Endothelial cell of umbilical vein (primary cell): ENCODE data around the gene SUFU. TPM values are rescaled to one million over a fixed set of nuclear protein-coding genes. Genes with fewer than 3 reads are reported as not detected.

Source experiments
- BruUV-seq: library from RNA; stranded (reverse); fragments of 400-500 nt; replicated peaks from 2 replicates; lab custom pipeline; 2021; lab: Mats Ljungman, UMichigan
- CTCF ChIA-PET: fragments of 300-600, 350-600 bp; sonication (Branson Sonifier 250); formaldehyde crosslinking; loops from one replicate; lab custom pipeline; 2021; ENCODE audit warnings: antibody characterized with exemption, inconsistent platforms; lab: Charles Lee
- POLR2A ChIA-PET: fragments of 300-600, 350-600 bp; sonication (Branson Sonifier 250); formaldehyde crosslinking; loops from one replicate; lab custom pipeline; 2021; ENCODE audit warnings: antibody characterized with exemption, inconsistent platforms; lab: Charles Lee
- DNase-seq: peaks from one replicate; pipeline ENCODE4 v3.0.0-alpha.2; 2011; ENCODE audit warnings: low read depth, low spot score
- FAIRE-seq: peaks from 2 replicates; lab custom pipeline; 2011; peaks lifted over from hg19 to GRCh38; lab: Jason Lieb, UNC
- H2AFZ ChIP-seq: 2 replicates; pipeline ENCODE4 v1.6.0; 2012; ENCODE audit warnings: low read depth, low read length, control low read depth, inconsistent platforms
- H3K27ac ChIP-seq: 2 replicates; pipeline ENCODE4 v1.5.1; 2011; ENCODE audit warnings: low read depth, mild to moderate bottlenecking, control low read depth, low read length, moderate library complexity; ENCODE audit not compliant: insufficient read depth
- H3K27me3 ChIP-seq, 2 experiments: 2 replicates each; pipeline versions ENCODE4 v1.6.0 to v1.6.1; 2011; ENCODE audit warnings: low read length in 2 of 2, mixed read lengths in 1 of 2; ENCODE audit not compliant: control insufficient read depth in 2 of 2, insufficient read depth in 2 of 2
- H3K36me3 ChIP-seq, 2 experiments: 2 replicates in 1 of 2; 3 replicates in 1 of 2; pipeline ENCODE4 v1.5.1; 2011; ENCODE audit warnings: low read length in 2 of 2, mild to moderate bottlenecking in 1 of 2, moderate library complexity in 1 of 2; ENCODE audit not compliant: control insufficient read depth in 2 of 2, insufficient read depth in 2 of 2; ENCODE audit errors: extremely low read depth in 1 of 2
- H3K4me1 ChIP-seq: 3 replicates; pipeline ENCODE4 v1.5.1; 2011; ENCODE audit warnings: mild to moderate bottlenecking, low read length; ENCODE audit not compliant: control insufficient read depth, insufficient read depth; ENCODE audit errors: extremely low read depth
- H3K4me2 ChIP-seq: 2 replicates; pipeline ENCODE4 v1.6.1; 2011; ENCODE audit warnings: low read length, control low read depth, mixed read lengths; ENCODE audit not compliant: insufficient read depth
- H3K4me3 ChIP-seq, 3 experiments: fragments of 200-600 bp in 1 of 3; sonication (generic), shearing (Covaris generic) in 1 of 3; replicated peaks in 1 of 3; 2 replicates each; pipeline ENCODE4 v1.5.1; 2011 to 2016; ENCODE audit warnings: control low read depth in 3 of 3, low read length in 3 of 3, mild to moderate bottlenecking in 2 of 3, inconsistent platforms in 1 of 3, low read depth in 1 of 3, moderate library complexity in 1 of 3; ENCODE audit not compliant: insufficient read depth in 1 of 3
- H3K79me2 ChIP-seq: 2 replicates; pipeline ENCODE4 v1.6.0; 2012; ENCODE audit warnings: low read length, inconsistent platforms; ENCODE audit not compliant: control insufficient read depth, insufficient read depth
- H3K9ac ChIP-seq: replicated peaks from 2 replicates; pipeline ENCODE3; 2011; ENCODE audit warnings: low read length, control low read depth; ENCODE audit not compliant: insufficient read depth; ENCODE audit errors: extremely low read depth
- H3K9me1 ChIP-seq: replicated peaks from 3 replicates; pipeline ENCODE4 v1.6.0; 2011; ENCODE audit warnings: mild to moderate bottlenecking, low read length; ENCODE audit not compliant: control insufficient read depth, insufficient read depth; ENCODE audit errors: extremely low read depth
- H3K9me3 ChIP-seq: replicated peaks from 2 replicates; pipeline ENCODE4 v1.5.1; 2012; ENCODE audit warnings: low read length, inconsistent platforms; ENCODE audit not compliant: control insufficient read depth, insufficient read depth
- H4K20me1 ChIP-seq: replicated peaks from 2 replicates; pipeline ENCODE3; 2011; ENCODE audit warnings: mild to moderate bottlenecking, low read length; ENCODE audit not compliant: control insufficient read depth, insufficient read depth; ENCODE audit errors: extremely low read depth
- EZH2 ChIP-seq: IDR thresholded peaks from 2 replicates; pipeline ENCODE4 v1.6.1; 2012; ENCODE audit warnings: borderline replicate concordance, low read depth, mild to moderate bottlenecking, moderate library complexity, low read length, inconsistent platforms; ENCODE audit not compliant: severe bottlenecking
- FOS ChIP-seq: IDR thresholded peaks from 2 replicates; pipeline ENCODE4 v1.6.1; 2011; ENCODE audit warnings: mild to moderate bottlenecking, low read length, moderate library complexity, borderline replicate concordance; ENCODE audit not compliant: insufficient read depth
- GATA2 ChIP-seq: IDR thresholded peaks from 2 replicates; pipeline ENCODE4 v1.7.0; 2011; ENCODE audit warnings: low read depth, mild to moderate bottlenecking, moderate library complexity, mixed read lengths, low read length; ENCODE audit not compliant: insufficient read length, insufficient read depth
- JUN ChIP-seq: IDR thresholded peaks from 2 replicates; pipeline ENCODE4 v1.6.1; 2011; ENCODE audit warnings: borderline replicate concordance, low read depth; ENCODE audit not compliant: insufficient read length, insufficient read depth
- MYC ChIP-seq: IDR thresholded peaks from one replicate; pipeline ENCODE4 v1.6.1; 2011; ENCODE audit warnings: mild to moderate bottlenecking, low read depth, low read length
- POLR2A ChIP-seq: IDR thresholded peaks from 2 replicates; pipeline ENCODE4 v1.6.1; 2012; ENCODE audit warnings: low read depth, mild to moderate bottlenecking, control low read depth, low read length
- POLR2AphosphoS5 ChIP-seq: IDR thresholded peaks from 2 replicates; pipeline ENCODE4 v1.6.1; 2012; ENCODE audit warnings: low read depth, mild to moderate bottlenecking, control low read depth, low read length, moderate library complexity; ENCODE audit not compliant: insufficient read depth
- dilution Hi-C: fragments of 300-500 bp; cut with MboI; formaldehyde crosslinking; loops from one replicate; pipeline ENCODE4 v1.15.0; 2019; ENCODE audit warnings: low sequenced_read_pairs; ENCODE audit not compliant: extremely low pct_ligation_motif_present
- intact Hi-C: fragments of 100-400 bp; cut with micrococcal nuclease; formaldehyde crosslinking; loops from one replicate; pipeline ENCODE4 v1.10.0; 2022
- polyA plus RNA-seq, 4 experiments: library from polyadenylated mRNA; depleted of rRNA in 3 of 4; stranded (reverse) in 3 of 4; unstranded in 1 of 4; fragments of >200 nt; gene quantifications; 2 replicates each; pipeline versions ENCODE4 v1.2.1 to v1.2.3, GENCODE V29; 2011 to 2012; ENCODE audit warnings: missing spikeins in 1 of 4
- total RNA-seq: library from RNA; stranded (reverse); gene quantifications from 2 replicates; pipeline ENCODE4 v1.2.3, GENCODE V29; 2021
- TF ChIP-seq, protein P1 (sequence below): IDR thresholded peaks from 2 replicates; pipeline ENCODE4 v1.6.1; 2011; ENCODE audit not compliant: insufficient read depth, insufficient read length
- TF ChIP-seq, protein P2 (sequence below), 2 donors: IDR thresholded peaks; 1 replicate in 1 of 2; 2 replicates in 1 of 2; pipeline ENCODE4 v1.5.1; 2011; ENCODE audit warnings: low read length in 2 of 2, mild to moderate bottlenecking in 2 of 2, moderate library complexity in 2 of 2, control low read depth in 1 of 2, inconsistent platforms in 1 of 2, low read depth in 1 of 2; ENCODE audit not compliant: insufficient read depth in 1 of 2; ENCODE audit errors: extremely low read depth in 1 of 2

SUFU gene
- total and polyA plus RNA-seq, 2 donors (not counting 3 experiments of a cell fraction or from before 2014, with no cell fraction given), result 10.1 to 16.3 TPM

DNA sequence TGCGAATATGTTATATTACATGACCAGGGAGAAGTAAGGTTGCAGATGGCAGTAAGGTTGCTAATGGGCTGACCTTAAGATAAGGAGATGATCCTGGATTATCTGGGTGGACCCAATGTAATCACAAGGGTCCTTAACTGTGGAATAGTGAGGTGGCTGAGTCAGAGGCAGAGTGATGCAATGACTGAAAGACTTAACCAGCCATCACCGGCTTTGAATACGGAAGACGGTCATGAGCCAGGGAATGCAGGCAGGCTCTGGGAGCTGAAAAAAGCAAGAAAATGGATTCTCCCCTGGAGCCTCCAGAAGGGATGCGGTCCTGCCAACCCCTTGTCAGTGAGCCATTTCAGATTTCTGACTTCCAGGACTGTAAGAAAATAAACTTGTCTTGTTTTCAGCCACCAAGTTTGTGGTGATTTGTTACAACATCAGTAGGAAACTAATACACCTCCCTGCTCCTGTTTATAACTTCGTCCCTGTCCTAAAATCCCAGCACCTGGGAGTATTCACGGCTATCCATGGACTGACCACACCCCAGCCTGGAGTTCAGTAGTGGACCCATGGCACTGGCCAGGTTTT, 47.8 kb upstream of the SUFU start:
- no peak for FAIRE-seq
- Histone ChIP-seq H3K27me3 (no peaks in the 10 kb centered on the region), H3K79me2 (no peaks in the 10 kb centered on the region), H3K9me3 (no peaks in the 10 kb centered on the region), H4K20me1 (no peaks in the 10 kb centered on the region), H3K36me3 (no peaks in the 10 kb centered on the region), H3K4me2 (no peak overlapping the region), H2AFZ (no peak overlapping the region), H3K9ac (no peak overlapping the region), H3K27ac (no peak overlapping the region), H3K9me1 (no peaks in the 10 kb centered on the region), H3K4me3 (no peak overlapping the region), H3K4me1 (peaks cover 3% of the 10 kb centered on the region)
- BruUV-seq, result no TSS peak
- ChIA-PET POLR2A (no interaction called here), CTCF (interaction anchor here (1.4 to 1.5 kb wide), 2 partner anchors 22 to 128 kb away, joined by 3 to 4 read pairs; no protein-coding TSS in a partner anchor)
- dilution Hi-C loops, result no loop called here
- TF ChIP-seq, protein P1, sequence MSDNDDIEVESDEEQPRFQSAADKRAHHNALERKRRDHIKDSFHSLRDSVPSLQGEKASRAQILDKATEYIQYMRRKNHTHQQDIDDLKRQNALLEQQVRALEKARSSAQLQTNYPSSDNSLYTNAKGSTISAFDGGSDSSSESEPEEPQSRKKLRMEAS, result no peak
- TF ChIP-seq EZH2, result no peak
- TF ChIP-seq GATA2, result no peak
- TF ChIP-seq FOS, result no peak
- TF ChIP-seq POLR2AphosphoS5, result no peak
- no peak for TF ChIP-seq POLR2A
- TF ChIP-seq, protein P2, sequence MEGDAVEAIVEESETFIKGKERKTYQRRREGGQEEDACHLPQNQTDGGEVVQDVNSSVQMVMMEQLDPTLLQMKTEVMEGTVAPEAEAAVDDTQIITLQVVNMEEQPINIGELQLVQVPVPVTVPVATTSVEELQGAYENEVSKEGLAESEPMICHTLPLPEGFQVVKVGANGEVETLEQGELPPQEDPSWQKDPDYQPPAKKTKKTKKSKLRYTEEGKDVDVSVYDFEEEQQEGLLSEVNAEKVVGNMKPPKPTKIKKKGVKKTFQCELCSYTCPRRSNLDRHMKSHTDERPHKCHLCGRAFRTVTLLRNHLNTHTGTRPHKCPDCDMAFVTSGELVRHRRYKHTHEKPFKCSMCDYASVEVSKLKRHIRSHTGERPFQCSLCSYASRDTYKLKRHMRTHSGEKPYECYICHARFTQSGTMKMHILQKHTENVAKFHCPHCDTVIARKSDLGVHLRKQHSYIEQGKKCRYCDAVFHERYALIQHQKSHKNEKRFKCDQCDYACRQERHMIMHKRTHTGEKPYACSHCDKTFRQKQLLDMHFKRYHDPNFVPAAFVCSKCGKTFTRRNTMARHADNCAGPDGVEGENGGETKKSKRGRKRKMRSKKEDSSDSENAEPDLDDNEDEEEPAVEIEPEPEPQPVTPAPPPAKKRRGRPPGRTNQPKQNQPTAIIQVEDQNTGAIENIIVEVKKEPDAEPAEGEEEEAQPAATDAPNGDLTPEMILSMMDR (IDR thresholded peaks at IDR 0.05; ENCODE audit: extremely low read depth in 1 of 2, insufficient read depth in 1 of 2, low read depth in 1 of 2, low read length in 2 of 2), result no peak
- no peak for TF ChIP-seq JUN
- TF ChIP-seq MYC, result no peak
- intact Hi-C loops, result no loop called here
- DNase-seq, result no peak
